KG1 (cell line): ENCODE data around the gene PLAC1.

Source experiments
- DNase-seq: peaks from one replicate; lab custom pipeline; 2025; lab: John Stamatoyannopoulos, UW

Gene PLAC1

GRCh38 chrX:134588806-134589205, 69.5 kb downstream of the PLAC1 start:
- no peak for DNase-seq

- no peak for DNase-seq
These were observed 77.4 kb downstream of the PLAC1 start for GRCh38 chrX:134580907-134581306.

- DNase-seq: no peak
These were observed 84.6 kb downstream of the PLAC1 start for GRCh38 chrX:134573683-134574035.

- no peak for DNase-seq
These were observed 85.2 kb downstream of the PLAC1 start for GRCh38 chrX:134572816-134573682.

GRCh38 chrX:134571796-134572195, 86.5 kb downstream of the PLAC1 start:
- DNase-seq: no peak

GRCh38 chrX:134570899-134571298, 87.4 kb downstream of the PLAC1 start:
- DNase-seq: no peak

GRCh38 chrX:134570509-134570846, 87.8 kb downstream of the PLAC1 start:
- DNase-seq: no peak

- DNase-seq: no peak
These were observed 89.0 kb downstream of the PLAC1 start for GRCh38 chrX:134569306-134569705.

- no peak for DNase-seq
These were observed 89.8 kb downstream of the PLAC1 start for GRCh38 chrX:134568285-134569016.

- no peak for DNase-seq
These were observed 91.8 kb downstream of the PLAC1 start for GRCh38 chrX:134566506-134566905.

GRCh38 chrX:134562002-134562401, 96.3 kb downstream of the PLAC1 start:
- no peak for DNase-seq

- DNase-seq: no peak
These were observed 100.1 kb downstream of the PLAC1 start for GRCh38 chrX:134558133-134558532.

- DNase-seq: no peak
These were observed 104.0 kb downstream of the PLAC1 start for GRCh38 chrX:134554291-134554690.

GRCh38 chrX:134552351-134552750, 105.9 kb downstream of the PLAC1 start:
- no peak for DNase-seq

- no peak for DNase-seq
These were observed 106.8 kb downstream of the PLAC1 start for GRCh38 chrX:134551376-134552048.

GRCh38 chrX:134548257-134549201, 109.7 kb downstream of the PLAC1 start:
- DNase-seq: peak; percentile 24

- DNase-seq: no peak
These were observed 111.1 kb downstream of the PLAC1 start for GRCh38 chrX:134547047-134547679.

- DNase-seq: no peak
These were observed 112.1 kb downstream of the PLAC1 start for GRCh38 chrX:134546187-134546586.

GRCh38 chrX:134545510-134545909, 112.8 kb downstream of the PLAC1 start:
- no peak for DNase-seq

GRCh38 chrX:134544513-134545151, 113.6 kb downstream of the PLAC1 start:
- no peak for DNase-seq

- no peak for DNase-seq
These were observed 114.1 kb downstream of the PLAC1 start for GRCh38 chrX:134544135-134544512.
